IPS-18a (cell line): ENCODE results near the gene TWSG1.
A peak's percentile ranks its signal among the peaks of the same experiment; 100 is the strongest.

ENCODE experiments used
- H3K27ac ChIP-seq: one replicate; pipeline ENCODE4 v1.5.1; 2013; ENCODE audit warnings: low read length
- H3K27me3 ChIP-seq: one replicate; pipeline ENCODE4 v1.6.1; 2013; ENCODE audit warnings: mild to moderate bottlenecking, low read length; ENCODE audit not compliant: control insufficient read depth, insufficient read depth
- H3K36me3 ChIP-seq: one replicate; pipeline ENCODE4 v1.6.1; 2013; ENCODE audit warnings: low read depth, low read length; ENCODE audit not compliant: control insufficient read depth
- H3K4me1 ChIP-seq: one replicate; pipeline ENCODE4 v1.6.1; 2013; ENCODE audit warnings: low read depth, low read length; ENCODE audit not compliant: control insufficient read depth
- H3K4me3 ChIP-seq: one replicate; pipeline ENCODE4 v1.5.1; 2013; ENCODE audit warnings: low read length
- H3K9ac ChIP-seq: one replicate; pipeline ENCODE4 v1.6.1; 2013; ENCODE audit warnings: mild to moderate bottlenecking, low read length, moderate library complexity
- H3K9me3 ChIP-seq: one replicate; pipeline ENCODE4 v1.6.1; 2013; ENCODE audit warnings: low read depth, low read length; ENCODE audit not compliant: control insufficient read depth

The TWSG1 gene

DNA sequence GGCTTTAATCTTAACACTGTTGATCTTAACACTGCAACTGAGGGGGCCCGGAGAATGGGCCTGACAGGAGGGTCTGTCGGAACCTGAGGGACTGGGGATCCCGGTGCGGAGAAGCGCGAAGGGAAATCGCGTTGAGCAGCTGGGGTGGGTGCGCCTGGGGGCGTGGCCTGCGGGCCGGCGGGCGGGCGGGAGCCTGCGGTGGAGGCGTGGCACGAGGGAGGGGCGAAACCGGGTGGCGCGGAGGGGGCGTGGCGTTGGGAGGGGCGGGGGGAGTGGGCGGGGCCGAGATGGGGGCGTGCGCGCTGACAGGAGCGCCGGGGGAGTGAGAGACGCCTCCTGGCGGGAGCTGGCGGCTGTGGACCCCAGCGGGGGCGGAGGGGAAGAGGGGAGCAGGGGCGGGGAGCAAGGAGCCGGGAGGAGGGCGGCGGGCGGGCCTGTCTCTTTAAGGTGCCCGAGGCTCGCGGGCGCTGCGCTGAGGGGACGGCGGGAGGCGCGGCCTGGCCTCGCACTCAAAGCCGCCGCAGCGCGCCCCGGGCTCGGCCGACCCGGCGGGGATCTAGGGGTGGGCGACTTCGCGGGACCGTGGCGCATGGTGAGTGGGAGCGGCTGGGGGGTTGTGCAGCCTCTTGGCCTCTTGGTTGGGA lies at the start of gene TWSG1:
TWSG1 (plus strand) TSS at position 445 of the 644 bp plus-strand sequence. CDS start 2,457 bp downstream, outside the sequence.
- Histone ChIP-seq H3K36me3 (peaks cover 12% of the 10 kb centered on the region), H3K4me1 (no peaks in the 10 kb centered on the region), H3K9me3 (no peaks in the 10 kb centered on the region), H3K27me3 (peaks cover 22% of the 10 kb centered on the region), H3K27ac (no peak within 1 kb of the TSS), H3K4me3 (peak within 1 kb of the TSS; percentile 87), H3K9ac (peak within 1 kb of the TSS; percentile 65)

DNA sequence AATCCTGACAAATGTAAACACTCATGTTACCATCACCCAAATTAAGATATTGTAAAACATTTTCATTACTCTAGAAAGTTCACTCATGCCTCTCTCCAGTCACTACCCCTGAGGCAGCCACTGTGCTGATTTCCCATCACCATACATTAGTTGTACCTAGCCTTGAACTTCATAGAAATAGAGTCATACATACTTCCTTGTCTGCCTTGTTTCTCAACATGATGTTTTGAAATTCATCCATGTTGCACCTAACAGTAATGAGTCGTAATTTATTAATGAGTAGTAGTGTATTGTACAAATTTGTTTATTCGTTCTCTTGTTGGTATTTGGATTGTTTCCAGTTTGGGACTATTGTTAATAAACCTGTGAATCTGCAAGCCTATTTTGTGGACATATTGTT lies 49.0 kb upstream of the TWSG1 start:
- no peak overlapping the region for H3K9ac ChIP-seq
- peaks cover under 1% of the 10 kb centered on the region for H3K9me3 ChIP-seq
- H3K27me3 ChIP-seq = no peaks in the 10 kb centered on the region
- no peaks in the 10 kb centered on the region for H3K4me1 ChIP-seq
- H3K4me3 ChIP-seq = no peak overlapping the region
- peaks cover 4% of the 10 kb centered on the region for H3K36me3 ChIP-seq
- H3K27ac ChIP-seq = no peak overlapping the region

DNA sequence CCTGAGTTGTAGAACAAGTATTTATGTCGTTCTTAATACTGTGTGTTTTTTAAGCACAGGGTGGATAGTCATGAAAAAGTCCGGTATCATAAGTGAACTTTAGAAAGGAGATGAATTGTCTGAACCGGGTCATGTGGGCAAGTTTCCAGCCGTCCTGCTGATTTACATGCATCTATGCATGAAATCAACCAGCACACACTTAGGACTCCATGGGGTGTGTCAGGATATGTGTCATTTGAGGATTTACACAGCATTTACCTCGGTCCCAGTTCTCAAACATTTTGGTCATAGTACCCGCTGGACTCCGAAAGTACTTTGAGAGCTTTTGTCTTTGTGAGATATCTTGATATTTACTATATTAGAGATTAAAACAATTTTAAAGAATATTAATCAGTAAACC lies 47.5 kb upstream of the TWSG1 start:
- H3K36me3 ChIP-seq = no peaks in the 10 kb centered on the region
- H3K9me3 ChIP-seq = peaks cover 4% of the 10 kb centered on the region
- no peak overlapping the region for H3K27ac ChIP-seq
- H3K4me3 ChIP-seq = no peak overlapping the region
- H3K9ac ChIP-seq = no peak overlapping the region
- no peaks in the 10 kb centered on the region for H3K4me1 ChIP-seq
- H3K27me3 ChIP-seq = no peaks in the 10 kb centered on the region

DNA sequence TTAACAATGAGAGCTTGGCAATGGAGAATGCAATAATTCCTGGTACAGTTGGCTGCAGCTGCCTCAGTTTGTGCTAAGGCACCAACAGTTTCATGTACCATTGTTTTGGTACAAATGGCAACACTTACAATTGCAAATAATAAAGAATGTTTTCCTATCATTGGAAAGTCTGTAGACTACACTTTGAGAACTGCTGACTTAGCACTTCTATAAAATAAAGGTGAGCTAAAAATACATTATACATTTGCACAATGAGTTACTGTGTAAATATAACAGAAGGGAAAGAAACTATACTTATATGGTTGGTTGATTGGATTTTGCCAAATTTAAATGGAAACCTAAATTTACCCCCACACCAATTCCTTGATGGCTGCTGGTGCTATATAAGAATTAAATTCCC lies 44.9 kb upstream of the TWSG1 start:
- H3K9me3 ChIP-seq = peaks cover 4% of the 10 kb centered on the region
- no peak overlapping the region for H3K27ac ChIP-seq

DNA sequence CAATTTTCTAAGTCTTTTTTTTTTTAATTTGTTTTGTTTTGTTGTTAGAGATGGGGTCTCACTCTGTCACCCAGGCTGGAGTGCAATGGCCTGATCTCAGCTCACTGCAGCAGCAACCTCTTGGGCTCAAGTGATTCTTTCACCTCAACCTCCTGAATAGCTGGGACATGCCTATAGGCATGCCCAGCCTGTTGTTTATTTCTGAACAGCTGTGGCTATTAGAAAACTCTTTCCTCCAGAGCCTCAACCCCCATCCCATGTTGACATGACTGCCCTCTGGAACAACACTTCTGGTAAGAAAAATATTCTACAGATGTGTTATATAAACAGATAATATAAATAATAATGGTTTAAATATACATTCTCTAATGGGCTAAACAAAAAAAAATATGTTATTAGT lies 44.4 kb upstream of the TWSG1 start:
- no peak overlapping the region for H3K27ac ChIP-seq
- no peak overlapping the region for H3K9ac ChIP-seq
- no peaks in the 10 kb centered on the region for H3K27me3 ChIP-seq
- H3K4me1 ChIP-seq = no peaks in the 10 kb centered on the region
- H3K4me3 ChIP-seq = no peak overlapping the region
- no peaks in the 10 kb centered on the region for H3K36me3 ChIP-seq
- H3K9me3 ChIP-seq = peaks cover 4% of the 10 kb centered on the region

More for the DNA sequence above, 44.9 kb upstream of the TWSG1 start:
- no peak overlapping the region for H3K4me3 ChIP-seq
- no peaks in the 10 kb centered on the region for H3K36me3 ChIP-seq
- H3K9ac ChIP-seq = no peak overlapping the region
- H3K4me1 ChIP-seq = no peaks in the 10 kb centered on the region
- H3K27me3 ChIP-seq = no peaks in the 10 kb centered on the region

DNA sequence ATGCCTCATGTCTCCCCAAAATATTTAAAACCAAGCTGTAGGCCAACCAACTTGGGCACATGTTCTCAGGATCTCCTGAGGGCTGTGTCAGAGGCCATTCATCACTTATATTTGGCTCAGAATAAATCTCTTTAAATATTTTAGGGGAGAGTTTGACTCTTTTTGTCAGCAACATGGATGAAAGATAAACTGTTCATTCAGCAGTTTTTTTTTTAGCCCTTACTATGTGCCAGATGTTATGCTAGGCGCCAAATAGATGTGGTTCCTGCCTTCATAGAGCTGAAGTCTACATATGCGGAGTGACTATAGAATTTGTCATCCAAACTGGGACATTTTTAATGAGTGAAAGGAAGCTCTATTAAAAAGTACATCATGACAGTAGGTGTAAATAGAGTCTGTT lies 42.5 kb upstream of the TWSG1 start:
- Histone ChIP-seq H3K27me3 (no peaks in the 10 kb centered on the region), H3K9me3 (peaks cover 8% of the 10 kb centered on the region), H3K9ac (no peak overlapping the region), H3K27ac (no peak overlapping the region), H3K36me3 (no peaks in the 10 kb centered on the region), H3K4me3 (no peak overlapping the region), H3K4me1 (no peaks in the 10 kb centered on the region)

DNA sequence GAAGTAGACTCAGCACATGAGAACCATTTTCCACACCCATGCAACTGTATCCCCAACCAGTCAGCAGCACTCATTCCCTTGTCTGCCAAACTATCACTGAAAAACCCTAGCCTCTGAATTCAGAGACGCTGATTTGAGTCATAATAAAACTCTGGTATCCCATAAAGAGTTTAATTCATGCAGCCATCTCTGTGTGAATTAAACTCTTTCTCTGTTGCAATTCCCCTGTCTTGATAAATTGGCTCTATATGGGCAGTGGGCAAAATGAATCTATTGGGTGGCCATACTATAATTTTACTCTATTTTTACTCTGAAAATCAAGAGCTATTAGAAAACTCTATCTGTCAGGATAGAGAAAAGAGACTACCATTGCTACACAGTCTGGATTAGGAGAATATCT lies 40.6 kb upstream of the TWSG1 start:
- no peak overlapping the region for H3K9ac ChIP-seq
- H3K9me3 ChIP-seq = peaks cover 8% of the 10 kb centered on the region
- H3K27ac ChIP-seq = no peak overlapping the region
- H3K4me3 ChIP-seq = no peak overlapping the region
- no peaks in the 10 kb centered on the region for H3K36me3 ChIP-seq
- H3K4me1 ChIP-seq = no peaks in the 10 kb centered on the region
- no peaks in the 10 kb centered on the region for H3K27me3 ChIP-seq

DNA sequence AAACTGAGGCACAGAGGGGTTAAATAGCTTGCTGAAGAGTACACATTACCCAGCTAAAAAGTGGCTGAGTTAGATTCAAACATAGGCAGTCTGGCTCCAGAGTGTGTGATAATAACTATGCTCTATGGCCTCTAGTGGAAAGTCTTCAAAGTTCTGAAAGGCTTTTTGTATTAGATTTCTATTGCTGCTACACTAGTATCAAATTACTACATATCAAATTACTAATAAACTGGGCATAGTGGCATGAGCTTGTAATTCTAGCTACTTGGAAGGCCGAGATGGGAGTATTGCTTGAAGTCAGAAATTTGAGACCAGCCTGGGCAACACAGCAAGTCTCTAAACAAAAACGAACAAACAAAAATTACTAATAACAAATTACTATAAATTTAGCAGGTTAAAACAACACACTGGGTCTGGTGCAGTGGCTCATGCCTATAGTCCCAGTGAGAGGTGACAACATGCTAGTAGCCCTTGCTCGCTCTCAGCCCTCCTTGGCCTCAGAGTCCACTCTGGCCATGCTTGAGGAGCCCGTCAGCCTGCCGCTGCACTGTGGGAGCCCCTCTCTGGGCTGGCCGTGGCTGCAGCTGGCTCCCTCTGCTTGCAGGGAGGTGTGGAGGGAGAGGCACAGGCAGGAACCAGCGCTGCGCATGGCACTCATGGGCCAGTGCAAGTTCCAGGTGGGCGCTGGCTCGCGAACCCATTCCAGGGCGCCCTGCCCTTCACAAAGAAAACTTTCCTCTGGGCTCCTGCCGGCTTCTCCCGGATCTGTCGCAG lies 38.2 kb upstream of the TWSG1 start:
- Histone ChIP-seq H3K4me3 (no peak overlapping the region), H3K27ac (no peak overlapping the region), H3K27me3 (no peaks in the 10 kb centered on the region), H3K9ac (no peak overlapping the region), H3K36me3 (no peaks in the 10 kb centered on the region), H3K9me3 (peaks cover 5% of the 10 kb centered on the region), H3K4me1 (no peaks in the 10 kb centered on the region)

DNA sequence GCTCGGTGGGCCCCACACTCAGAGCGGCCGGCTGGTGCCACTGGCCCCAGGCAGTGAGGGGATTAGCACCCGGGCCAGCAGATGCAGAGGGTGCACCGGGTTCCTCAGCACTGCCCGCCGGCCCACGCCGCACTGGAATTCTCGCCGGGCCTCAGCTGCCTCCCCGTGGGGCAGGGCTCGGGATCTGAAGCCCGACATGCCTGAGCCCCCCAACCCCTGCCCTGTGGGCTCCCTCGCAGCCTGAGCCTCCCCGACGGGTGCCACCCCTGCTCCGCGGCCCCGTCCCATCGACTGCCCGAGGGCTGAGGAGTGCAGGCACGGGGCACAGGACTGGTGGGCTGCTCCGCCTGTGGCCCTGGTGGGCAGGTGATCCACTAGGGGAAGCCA lies 37.6 kb upstream of the TWSG1 start:
- H3K4me1 ChIP-seq = no peaks in the 10 kb centered on the region
- H3K27me3 ChIP-seq = no peaks in the 10 kb centered on the region
- H3K36me3 ChIP-seq = no peaks in the 10 kb centered on the region
- H3K9me3 ChIP-seq = peaks cover 5% of the 10 kb centered on the region
- H3K9ac ChIP-seq = no peak overlapping the region
- no peak overlapping the region for H3K4me3 ChIP-seq
- no peak overlapping the region for H3K27ac ChIP-seq

DNA sequence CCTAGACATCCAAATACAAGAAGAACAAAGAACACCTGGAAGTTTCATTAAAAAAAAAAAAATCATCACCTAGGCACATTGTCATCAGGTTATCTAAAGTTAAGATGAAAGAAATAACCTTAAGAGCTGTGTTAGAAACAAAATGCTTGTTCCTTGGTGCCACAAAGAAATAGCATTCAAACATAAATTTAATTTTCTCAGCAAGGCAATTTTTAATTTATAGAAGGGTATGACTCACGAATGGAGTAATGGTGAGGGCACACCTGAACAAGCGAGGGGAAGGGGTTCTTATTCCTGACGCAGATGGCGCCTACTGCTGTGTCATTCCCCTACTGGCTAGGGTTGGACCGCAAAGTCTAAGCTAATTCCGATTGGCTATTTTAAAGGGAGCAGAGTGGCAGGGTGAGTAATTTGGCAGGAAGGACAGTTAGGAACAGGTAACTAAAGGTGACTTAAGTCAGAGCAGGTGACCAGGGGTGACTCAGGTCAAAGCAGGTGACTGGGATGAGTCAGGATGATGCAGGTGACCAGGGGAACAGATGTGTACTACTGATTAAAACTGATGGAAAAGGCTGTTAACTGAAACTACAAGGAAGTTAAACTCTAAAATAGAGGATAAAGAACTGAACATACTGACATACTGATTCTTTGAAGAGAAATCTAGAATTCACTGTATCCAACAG lies 30.0 kb upstream of the TWSG1 start:
- H3K9me3 ChIP-seq = peaks cover 3% of the 10 kb centered on the region
- H3K27me3 ChIP-seq = no peaks in the 10 kb centered on the region
- H3K36me3 ChIP-seq = no peaks in the 10 kb centered on the region
- no peak overlapping the region for H3K9ac ChIP-seq
- no peak overlapping the region for H3K27ac ChIP-seq
- H3K4me1 ChIP-seq = no peaks in the 10 kb centered on the region
- no peak overlapping the region for H3K4me3 ChIP-seq

DNA sequence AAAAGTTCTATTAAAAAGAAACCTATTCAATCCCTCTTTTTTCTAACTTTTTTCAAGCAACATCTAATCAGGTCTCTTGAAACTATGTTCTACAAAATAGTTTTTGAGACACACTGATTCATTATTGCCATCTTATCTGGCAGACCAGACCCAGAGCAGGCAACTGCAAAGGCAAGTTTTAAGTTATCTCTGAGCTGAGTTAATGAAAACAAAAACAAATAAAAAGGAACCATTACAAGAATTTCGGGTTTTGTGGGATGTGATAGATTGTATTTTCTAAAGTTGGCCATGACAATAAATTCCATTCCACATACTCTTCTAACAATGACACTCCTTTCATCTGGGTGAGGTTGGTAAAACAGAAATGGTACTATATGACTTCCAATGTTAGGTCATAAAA lies 15.2 kb upstream of the TWSG1 start:
- Histone ChIP-seq H3K36me3 (no peaks in the 10 kb centered on the region), H3K27ac (no peak overlapping the region), H3K4me3 (no peak overlapping the region), H3K9me3 (no peaks in the 10 kb centered on the region), H3K27me3 (no peaks in the 10 kb centered on the region), H3K4me1 (no peaks in the 10 kb centered on the region), H3K9ac (no peak overlapping the region)
